Esophagus squamous epithelium (tissue), 5 donors: Measurements from ENCODE around the gene COL7A1. TPM values are rescaled to one million over a fixed set of nuclear protein-coding genes. Genes with fewer than 3 reads are reported as not detected.

Experiments
- DNase-seq: peaks from one replicate; lab custom pipeline; 2025; lab: John Stamatoyannopoulos, UW
- H3K27ac ChIP-seq, 4 donors: fragments of 200-600 bp; sonication (generic); one replicate each; pipeline ENCODE4 v1.5.1; 2016 to 2019; ENCODE audit warnings: mild to moderate bottlenecking in 1 of 4
- H3K27me3 ChIP-seq, 4 donors: fragments of 200-600 bp; sonication (generic); 1 replicate in 3 of 4; 2 replicates in 1 of 4; pipeline versions ENCODE4 v1.5.1 to v1.6.0; 2017 to 2021; ENCODE audit warnings: antibody characterized with exemption in 1 of 4
- H3K36me3 ChIP-seq, 3 donors: fragments of 200-600 bp; sonication (generic); one replicate each; pipeline ENCODE4 v1.5.1; 2016 to 2019
- H3K4me1 ChIP-seq, 3 donors: fragments of 200-600 bp; sonication (generic); one replicate each; pipeline ENCODE4 v1.5.1; 2017 to 2019
- H3K4me3 ChIP-seq, 4 donors: fragments of 200-600 bp; sonication (generic); 1 replicate in 3 of 4; 2 replicates in 1 of 4; pipeline ENCODE4 v1.5.1; 2016 to 2019; ENCODE audit warnings: mild to moderate bottlenecking in 2 of 4, moderate library complexity in 1 of 4
- H3K9me3 ChIP-seq, 3 donors: fragments of 200-600 bp; sonication (generic); one replicate each; pipeline ENCODE4 v1.5.1; 2016 to 2019
- POLR2A ChIP-seq, 4 donors: fragments of 450-650 bp; IDR thresholded peaks; one replicate each; pipeline ENCODE4 v1.6.1; 2017; ENCODE audit warnings: antibody characterized with exemption in 4 of 4, mild to moderate bottlenecking in 4 of 4, moderate library complexity in 3 of 4
- WGBS, 2 donors: methylation state at CpG; one replicate each; pipeline ENCODE4 v1.1.5; 2018; 5-methylcytosine and 5-hydroxymethylcytosine counted together
- intact Hi-C: fragments of 100-400 bp; cut with DNase I; formaldehyde crosslinking; loops from one replicate; pipeline ENCODE4 v1.15.0; 2022
- total RNA-seq, 4 donors: library from RNA; depleted of rRNA; stranded (reverse); fragments of >200 nt; gene quantifications; one replicate each; pipeline ENCODE4 v1.1.0, GENCODE V29; 2016
- TF ChIP-seq, protein P1 (sequence below), 6 experiments: fragments of 450-650 bp in 4 of 6; fragments of 200-600 bp in 2 of 6; sonication (generic) in 2 of 6; IDR thresholded peaks; one replicate each; pipeline ENCODE4 v1.5.1; 2016 to 2019; ENCODE audit warnings: antibody characterized with exemption in 6 of 6, mild to moderate bottlenecking in 4 of 6, moderate library complexity in 4 of 6
- donor health status: DM: yes; HTN: yes; CAD: no.

Gene COL7A1
- total RNA-seq, 4 donors from 2014 or later: 52.8 to 125 (median 69.0) TPM

DNA sequence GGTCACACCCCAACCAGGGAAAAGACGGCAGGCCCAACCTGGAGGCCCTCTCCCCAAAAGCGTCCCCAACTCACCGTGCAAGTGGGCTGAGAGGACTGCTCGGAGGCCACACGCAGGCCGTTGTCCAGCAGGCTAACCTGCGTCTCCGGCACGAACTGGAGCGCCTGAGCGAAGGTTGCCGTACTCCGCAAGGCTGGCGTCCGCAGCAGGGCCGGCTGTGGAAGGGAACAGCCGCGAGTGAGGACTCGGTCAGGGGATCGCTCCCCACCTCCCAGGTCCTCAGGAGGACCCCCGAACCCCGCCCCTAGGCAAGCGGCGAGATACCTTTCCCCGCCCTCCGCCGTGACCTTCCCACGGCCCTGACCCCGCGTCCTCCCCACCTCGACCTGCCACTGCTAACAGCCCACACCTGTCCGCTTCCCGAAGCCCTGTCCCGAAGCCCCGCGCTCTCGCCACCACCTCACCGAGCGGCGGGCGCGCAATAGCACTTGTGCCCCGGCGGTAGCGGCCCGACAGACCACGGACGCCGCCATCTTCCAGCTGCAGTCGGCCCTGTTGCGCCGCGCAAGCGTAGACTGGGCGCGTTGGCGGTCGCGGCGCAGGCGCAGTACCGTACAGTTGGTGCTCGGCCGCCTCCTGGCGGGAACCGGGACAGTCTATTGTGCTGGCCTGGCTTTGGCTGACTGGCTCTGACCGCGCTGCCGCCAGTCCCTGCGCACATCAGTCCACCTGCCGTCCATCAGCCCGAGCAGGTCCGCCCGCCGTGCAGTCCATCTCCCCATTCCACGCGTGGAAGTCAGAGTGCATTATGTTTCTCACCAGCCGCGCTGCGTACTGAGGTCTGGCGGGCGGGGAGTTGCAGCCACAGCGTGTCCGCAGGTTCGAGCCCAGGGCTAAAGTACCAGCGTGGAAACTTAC, 14.2 kb upstream of the COL7A1 start, which contains the start of gene UQCRC1:
Gene UQCRC1, minus strand, starts transcription at position 559 of the 918 bp plus-strand sequence. Its CDS starts 26 bp downstream, at position 533.
- Histone ChIP-seq H3K4me1 (peaks cover 5 to 42% (median 9%) of the 10 kb centered on the region in 3 donors), H3K4me3 (peak within 1 kb of the TSS; percentile 85 to 97 (median 90)), H3K9me3 (no peaks in the 10 kb centered on the region), H3K27me3 (no peaks in the 10 kb centered on the region), H3K36me3 (peaks cover 14 to 28% (median 22%) of the 10 kb centered on the region in 3 donors), H3K27ac (peak within 1 kb of the TSS; percentile 93 to 96 (median 94))
- DNase-seq: peak; percentile 33
- intact Hi-C loops: no loop called here
- WGBS, 2 donors: 10 to 11% methylated on average over 20 to 23 of the region's 86 CpGs
- TF ChIP-seq, protein P1, sequence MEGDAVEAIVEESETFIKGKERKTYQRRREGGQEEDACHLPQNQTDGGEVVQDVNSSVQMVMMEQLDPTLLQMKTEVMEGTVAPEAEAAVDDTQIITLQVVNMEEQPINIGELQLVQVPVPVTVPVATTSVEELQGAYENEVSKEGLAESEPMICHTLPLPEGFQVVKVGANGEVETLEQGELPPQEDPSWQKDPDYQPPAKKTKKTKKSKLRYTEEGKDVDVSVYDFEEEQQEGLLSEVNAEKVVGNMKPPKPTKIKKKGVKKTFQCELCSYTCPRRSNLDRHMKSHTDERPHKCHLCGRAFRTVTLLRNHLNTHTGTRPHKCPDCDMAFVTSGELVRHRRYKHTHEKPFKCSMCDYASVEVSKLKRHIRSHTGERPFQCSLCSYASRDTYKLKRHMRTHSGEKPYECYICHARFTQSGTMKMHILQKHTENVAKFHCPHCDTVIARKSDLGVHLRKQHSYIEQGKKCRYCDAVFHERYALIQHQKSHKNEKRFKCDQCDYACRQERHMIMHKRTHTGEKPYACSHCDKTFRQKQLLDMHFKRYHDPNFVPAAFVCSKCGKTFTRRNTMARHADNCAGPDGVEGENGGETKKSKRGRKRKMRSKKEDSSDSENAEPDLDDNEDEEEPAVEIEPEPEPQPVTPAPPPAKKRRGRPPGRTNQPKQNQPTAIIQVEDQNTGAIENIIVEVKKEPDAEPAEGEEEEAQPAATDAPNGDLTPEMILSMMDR (IDR thresholded peaks at IDR 0.05): peak; percentile 67 to 94 (median 83)
- peak in 3 of 4 donors; percentile 65 to 90 (median 80) for TF ChIP-seq POLR2A (IDR thresholded peaks at IDR 0.05)

DNA sequence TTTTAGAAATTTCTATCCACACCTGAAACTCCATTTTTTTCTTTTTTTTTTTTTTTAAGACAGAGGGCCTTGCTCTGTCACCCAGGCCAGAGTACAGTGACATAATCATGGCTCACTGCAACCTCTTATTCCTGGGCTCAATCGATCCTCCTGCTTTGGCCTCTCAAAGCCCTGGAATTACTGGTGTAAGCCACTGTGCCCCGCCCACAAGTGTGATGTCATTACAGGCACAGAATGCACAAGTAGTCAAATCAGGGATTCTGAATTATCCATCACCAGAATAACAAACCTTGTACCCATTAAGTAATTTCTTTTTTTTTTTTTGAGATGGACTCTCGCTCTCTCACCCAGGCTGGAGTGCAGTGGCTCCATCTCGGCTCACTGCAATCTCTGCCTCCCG, 12.4 kb upstream of the COL7A1 start:
- Histone ChIP-seq H3K36me3 (peaks cover 31 to 46% (median 39%) of the 10 kb centered on the region in 3 donors), H3K27me3 (no peaks in the 10 kb centered on the region), H3K4me3 (no peak overlapping the region), H3K4me1 (peaks cover 5 to 42% (median 9%) of the 10 kb centered on the region in 3 donors), H3K27ac (no peak overlapping the region), H3K9me3 (no peaks in the 10 kb centered on the region)
- TF ChIP-seq, protein P1 (IDR thresholded peaks at IDR 0.05): no peak
- no peak for TF ChIP-seq POLR2A (IDR thresholded peaks at IDR 0.05)
- DNase-seq: no peak
- intact Hi-C loops: no loop called here
- WGBS, 2 donors: 86 to 91% methylated on average over 5 of the region's 5 CpGs

DNA sequence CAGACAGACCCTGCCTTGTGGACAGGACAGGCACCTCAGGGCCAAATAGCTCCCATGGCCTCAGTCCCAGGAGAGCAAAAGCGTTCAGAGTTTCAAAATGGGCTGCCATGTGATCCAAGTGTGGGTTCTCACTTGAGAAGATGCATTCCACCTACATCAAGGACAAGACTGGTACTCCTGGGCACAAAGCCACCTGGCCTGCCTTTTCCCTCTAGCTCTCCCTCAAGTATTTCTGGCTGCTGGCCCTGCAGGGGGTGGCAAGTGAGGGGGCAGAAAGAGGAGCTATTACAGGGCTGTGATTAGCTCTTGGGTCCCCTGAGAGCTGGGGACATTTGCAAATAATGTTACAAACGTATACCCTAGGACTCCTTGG, 6.5 kb upstream of the COL7A1 start:
- H3K27ac ChIP-seq: peak overlapping the region in 3 of 4 donors; percentile 88 to 90 (median 90)
- peaks cover 50 to 87% (median 69%) of the 10 kb centered on the region in 3 donors for H3K36me3 ChIP-seq
- intact Hi-C loops: no loop called here
- H3K4me3 ChIP-seq: no peak overlapping the region
- H3K4me1 ChIP-seq: peaks cover 31 to 70% (median 38%) of the 10 kb centered on the region in 3 donors
- whole genome bisulfite sequencing, 2 donors: 18 to 35% methylated on average over 2 of the region's 2 CpGs
- H3K9me3 ChIP-seq: no peaks in the 10 kb centered on the region
- no peak for TF ChIP-seq POLR2A (IDR thresholded peaks at IDR 0.05)
- TF ChIP-seq, protein P1 (IDR thresholded peaks at IDR 0.05): no peak
- DNase-seq: no peak
- H3K27me3 ChIP-seq: no peaks in the 10 kb centered on the region

DNA sequence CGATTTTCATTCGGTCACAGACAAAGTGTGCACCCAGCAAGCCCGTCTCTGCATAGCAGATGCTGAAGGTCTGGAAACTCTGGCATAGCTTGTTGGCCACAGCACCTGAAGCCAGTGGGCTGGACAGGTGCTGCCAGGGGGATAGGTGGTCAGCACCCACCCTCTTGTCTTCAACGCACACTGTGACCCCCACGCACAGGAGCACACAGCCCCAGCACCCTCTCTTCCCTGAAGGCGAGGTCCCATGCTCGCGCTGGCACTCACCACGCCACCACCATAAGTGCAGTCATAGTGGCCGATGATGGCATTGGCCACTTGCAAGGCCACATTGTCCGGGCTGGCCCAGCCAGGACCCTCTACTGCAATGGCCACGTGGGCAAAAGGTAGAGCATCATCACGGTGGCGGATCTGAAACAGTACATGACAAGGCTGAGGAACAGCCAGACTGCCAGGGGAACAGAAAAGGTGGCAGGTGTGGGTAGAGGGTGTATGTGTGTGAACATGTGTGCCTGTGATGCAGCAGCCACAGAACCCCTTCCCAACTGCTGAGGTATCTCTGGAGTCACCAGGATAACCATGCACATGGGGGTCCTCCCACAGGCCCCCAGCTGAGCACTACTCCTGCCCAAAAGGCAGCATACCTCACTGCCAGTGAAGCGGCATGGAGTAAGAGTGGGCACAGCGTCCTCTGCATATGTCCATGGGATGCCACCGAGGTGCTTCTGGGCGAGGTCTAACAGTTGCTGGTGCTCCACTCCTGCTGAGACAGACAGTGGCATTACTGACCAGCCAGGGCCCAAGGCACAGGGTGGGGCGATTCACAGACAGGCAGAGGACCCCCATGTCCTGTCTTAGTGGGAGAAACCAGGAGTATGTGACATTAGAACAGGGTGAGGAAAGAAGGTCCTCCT, 5.8 kb upstream of the COL7A1 start:
- Histone ChIP-seq H3K9me3 (no peaks in the 10 kb centered on the region), H3K4me1 (peaks cover 33 to 70% (median 41%) of the 10 kb centered on the region in 3 donors), H3K4me3 (no peak overlapping the region), H3K27ac (peak overlapping the region in 3 of 4 donors; percentile 88 to 90 (median 90)), H3K36me3 (peaks cover 50 to 81% (median 64%) of the 10 kb centered on the region in 3 donors), H3K27me3 (no peaks in the 10 kb centered on the region)
- intact Hi-C loops: no loop called here
- TF ChIP-seq, protein P1 (IDR thresholded peaks at IDR 0.05): no peak
- TF ChIP-seq POLR2A (IDR thresholded peaks at IDR 0.05): no peak
- WGBS, 2 donors: 85 to 93% methylated on average over 8 to 12 of the region's 19 CpGs
- DNase-seq: no peak
